HUES64 (cell line): Measurements from ENCODE around the gene NKPD1. TPM values are rescaled to one million over a fixed set of nuclear protein-coding genes. Genes with fewer than 3 reads are reported as not detected.

Experiments used
- H3K27ac ChIP-seq: 2 replicates; pipeline ENCODE4 v1.7.0; 2013; ENCODE audit warnings: low read depth, low read length, inconsistent platforms
- H3K27me3 ChIP-seq: 2 replicates; pipeline ENCODE4 v1.6.1; 2013; ENCODE audit warnings: mild to moderate bottlenecking, low read length; ENCODE audit not compliant: insufficient read depth
- H3K36me3 ChIP-seq: 2 replicates; pipeline ENCODE4 v1.6.1; 2013; ENCODE audit warnings: mild to moderate bottlenecking, low read length; ENCODE audit not compliant: insufficient read depth
- H3K4me1 ChIP-seq: 2 replicates; pipeline ENCODE4 v1.6.1; 2013; ENCODE audit warnings: mild to moderate bottlenecking, low read length, moderate library complexity; ENCODE audit not compliant: insufficient read depth
- H3K4me3 ChIP-seq: 2 replicates; pipeline ENCODE4 v1.5.1; 2013; ENCODE audit warnings: mild to moderate bottlenecking, low read length, moderate library complexity
- H3K9ac ChIP-seq: 2 replicates; pipeline ENCODE4 v1.6.1; 2013; ENCODE audit warnings: mild to moderate bottlenecking, low read depth, low read length
- H3K9me3 ChIP-seq: 2 replicates; pipeline ENCODE4 v1.6.1; 2013; ENCODE audit warnings: low read depth, low read length; ENCODE audit not compliant: insufficient read depth
- WGBS: fragments of 150-250, 120-280 bp; methylation state at CpG from one replicate; pipeline ENCODE4 v1.1.7; 2013; ENCODE audit warnings: missing lambda C conversion rate; 5-methylcytosine and 5-hydroxymethylcytosine counted together
- polyA plus RNA-seq, 2 experiments: library from polyadenylated mRNA; stranded (reverse); fragments of 50-300 nt; gene quantifications; one replicate each; pipeline ENCODE4 v1.2.3, GENCODE V29; 2013

NKPD1 gene, protein sequence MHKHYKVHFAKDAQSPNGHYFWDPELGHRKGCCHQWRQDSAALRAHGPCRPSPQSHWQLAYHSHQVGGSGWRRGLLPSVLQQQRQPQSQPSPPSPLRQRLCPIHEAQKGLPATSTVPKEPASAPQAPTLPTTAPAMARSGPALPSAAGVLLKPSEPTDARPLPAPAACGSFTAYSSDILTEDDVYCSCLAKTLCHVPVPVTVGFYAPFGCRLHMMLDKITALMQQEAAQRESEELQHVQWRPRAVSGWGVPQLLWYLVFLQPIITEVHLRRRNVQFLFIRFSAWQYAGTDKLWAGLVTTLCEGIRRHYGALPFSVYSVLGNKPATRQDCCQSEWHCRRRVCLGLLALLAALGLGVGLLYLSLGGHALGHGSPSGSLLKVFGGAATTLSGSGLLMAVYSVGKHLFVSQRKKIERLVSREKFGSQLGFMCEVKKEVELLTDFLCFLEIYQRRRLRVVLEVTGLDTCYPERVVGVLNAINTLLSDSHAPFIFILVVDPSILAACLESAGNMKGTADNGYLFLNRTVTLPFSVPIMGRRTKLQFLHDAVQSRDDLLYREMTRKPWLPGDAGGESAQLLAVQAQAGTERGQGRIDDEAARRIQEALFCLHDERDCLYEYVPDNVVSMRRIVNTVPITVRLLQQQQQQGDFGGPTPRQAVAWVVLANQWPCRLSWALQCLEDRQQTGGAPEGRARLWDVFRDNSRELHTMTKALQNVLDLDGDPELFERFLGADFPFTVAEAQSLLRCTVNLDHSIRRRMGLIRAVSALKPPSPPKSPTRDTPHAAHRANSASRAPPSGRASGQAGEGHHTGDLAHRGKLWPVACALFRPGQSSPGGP
- polyA plus RNA-seq (2013, experiment 1 of 2), result not detected
- polyA plus RNA-seq (2013, experiment 2 of 2), result 0.19 TPM

DNA sequence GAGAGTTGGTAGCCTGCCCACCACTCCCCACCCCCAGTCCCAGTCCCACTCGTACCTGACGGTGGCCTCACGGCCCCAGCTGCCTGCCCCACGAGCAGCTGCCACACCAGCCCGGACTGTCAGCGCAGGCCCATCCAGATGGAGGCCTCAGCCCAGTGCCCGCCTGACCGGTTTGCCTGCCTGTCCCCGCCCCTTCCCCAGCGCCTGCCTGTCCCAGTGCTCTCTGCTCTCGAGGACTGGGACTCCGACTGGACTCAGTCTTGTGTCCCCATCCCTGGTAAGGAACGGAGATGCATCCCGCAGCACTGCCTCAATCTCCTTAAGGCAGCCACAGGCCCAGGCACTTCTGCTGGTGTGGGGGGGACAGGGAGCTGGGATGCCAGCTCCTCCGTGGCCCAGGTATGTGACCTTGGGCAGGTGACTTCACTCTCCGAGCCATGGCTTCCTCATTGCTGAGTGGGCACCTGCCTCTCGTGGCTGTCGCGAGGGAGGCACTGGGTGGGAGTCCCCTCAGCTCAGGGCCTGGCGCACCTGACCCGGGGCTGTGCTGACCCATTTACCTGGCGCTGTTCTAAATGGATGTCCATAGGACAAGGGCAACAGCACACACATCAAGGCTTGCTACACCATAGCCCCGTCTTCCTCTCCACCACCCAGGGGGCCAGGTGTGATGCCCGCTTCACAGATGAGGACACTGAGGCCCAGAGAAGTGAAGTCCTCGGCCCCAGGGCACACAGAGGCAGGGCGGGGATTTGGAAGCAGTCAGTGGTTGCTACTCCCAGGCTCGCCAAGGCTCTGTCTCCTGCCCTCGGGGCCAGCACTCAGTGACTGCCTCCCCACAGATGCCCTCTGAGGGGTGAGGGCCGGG lies at the start of gene NKPD1:
Gene NKPD1, minus strand, starts transcription at position 113 of the 868 bp plus-strand sequence. CDS start 832 bp downstream, outside the sequence.
- H3K27me3 ChIP-seq, result no peaks in the 10 kb centered on the region; the same call in 1 of the 2 replicates
- 84% methylated on average over 29 of the region's 29 CpGs for WGBS
- H3K4me1 ChIP-seq, result no peaks in the 10 kb centered on the region
- no peak within 1 kb of the TSS for H3K27ac ChIP-seq
- no peaks in the 10 kb centered on the region for H3K36me3 ChIP-seq
- no peaks in the 10 kb centered on the region for H3K9me3 ChIP-seq
- H3K9ac ChIP-seq, result no peak within 1 kb of the TSS
- H3K4me3 ChIP-seq, result no peak within 1 kb of the TSS

DNA sequence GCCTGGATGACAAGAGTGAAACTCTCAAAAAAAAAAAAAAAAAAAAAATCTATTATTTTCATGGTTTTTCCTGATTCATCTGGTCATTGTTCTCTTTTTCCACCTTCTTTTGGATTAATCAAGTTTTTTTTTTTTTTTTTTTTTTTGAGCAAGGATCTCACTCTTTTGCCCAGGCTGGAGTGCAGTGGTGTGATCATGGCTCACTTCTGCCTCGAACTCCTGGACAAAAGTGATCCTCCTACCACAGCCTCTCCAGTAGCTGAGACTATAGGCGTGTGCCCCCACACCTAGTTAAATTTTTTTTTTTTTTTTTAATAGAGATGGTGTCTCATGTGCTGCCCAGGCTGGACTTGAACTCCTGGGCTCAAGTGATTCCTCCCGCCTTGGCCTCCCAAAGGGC lies 45.5 kb upstream of the NKPD1 start:
- Histone ChIP-seq H3K9me3 (no peaks in the 10 kb centered on the region), H3K27me3 (no peaks in the 10 kb centered on the region), H3K4me3 (no peak overlapping the region), H3K36me3 (no peaks in the 10 kb centered on the region), H3K4me1 (no peaks in the 10 kb centered on the region), H3K27ac (no peak overlapping the region), H3K9ac (no peak overlapping the region)
- 88% methylated on average over 2 of the region's 3 CpGs for WGBS

- H3K9ac ChIP-seq, result no peak overlapping the region
- 85% methylated on average over 12 of the region's 12 CpGs for WGBS
- no peaks in the 10 kb centered on the region for H3K36me3 ChIP-seq
- H3K4me1 ChIP-seq, result no peaks in the 10 kb centered on the region
- no peak overlapping the region for H3K27ac ChIP-seq
- H3K27me3 ChIP-seq, result no peaks in the 10 kb centered on the region
- H3K4me3 ChIP-seq, result no peak overlapping the region
- no peaks in the 10 kb centered on the region for H3K9me3 ChIP-seq
Observed at GRCh38 chr19:45205810-45206209, 45.0 kb upstream of the NKPD1 start.

DNA sequence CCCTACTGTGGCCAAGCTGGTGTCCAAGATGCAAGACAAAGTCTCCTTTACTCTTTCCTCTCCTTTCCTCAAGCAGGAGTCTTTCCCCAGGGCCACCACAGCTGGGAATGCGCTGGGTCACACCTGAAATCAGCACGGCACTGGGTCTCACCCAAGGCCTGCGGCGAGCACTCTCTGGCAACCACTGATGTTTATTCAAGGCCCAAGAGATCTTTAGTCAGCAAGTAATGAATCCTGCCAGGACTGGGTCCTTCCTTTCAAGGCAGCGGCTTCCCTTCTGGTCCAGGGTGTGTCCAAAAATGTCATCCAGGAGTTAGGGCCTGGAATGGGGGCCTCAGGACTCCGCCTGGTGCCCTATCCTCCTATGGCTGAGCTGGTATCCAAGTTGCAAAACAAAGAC lies 41.9 kb upstream of the NKPD1 start:
- Histone ChIP-seq H3K4me1 (no peaks in the 10 kb centered on the region), H3K27me3 (no peaks in the 10 kb centered on the region), H3K27ac (no peak overlapping the region), H3K9me3 (no peaks in the 10 kb centered on the region), H3K36me3 (no peaks in the 10 kb centered on the region), H3K9ac (no peak overlapping the region), H3K4me3 (no peak overlapping the region)
- 90% methylated on average over 6 of the region's 6 CpGs for WGBS

DNA sequence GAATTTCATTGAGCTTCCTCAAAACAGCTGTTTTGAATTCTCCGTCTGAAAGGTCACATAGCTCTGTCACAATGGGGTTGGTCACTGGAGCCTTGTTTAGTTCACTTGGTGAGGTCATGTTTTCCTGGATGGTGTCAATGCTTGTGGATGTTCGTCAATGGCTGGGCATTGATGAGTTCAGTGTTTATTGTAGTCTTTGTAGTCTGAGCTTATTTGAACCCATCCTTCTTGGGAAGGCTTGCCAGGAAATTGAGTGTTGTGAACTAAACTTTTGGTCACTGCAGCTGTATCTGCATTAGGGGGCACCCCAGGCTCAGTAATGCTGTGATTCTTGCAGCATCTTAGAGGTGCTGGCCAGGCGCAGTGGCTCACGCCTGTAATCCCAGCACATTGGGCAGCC lies 39.8 kb upstream of the NKPD1 start:
- H3K27ac ChIP-seq, result no peak overlapping the region
- no peak overlapping the region for H3K9ac ChIP-seq
- H3K9me3 ChIP-seq, result no peaks in the 10 kb centered on the region
- 72% methylated on average over 4 of the region's 4 CpGs for WGBS
- H3K36me3 ChIP-seq, result no peaks in the 10 kb centered on the region
- no peak overlapping the region for H3K4me3 ChIP-seq
- H3K27me3 ChIP-seq, result no peaks in the 10 kb centered on the region
- no peaks in the 10 kb centered on the region for H3K4me1 ChIP-seq

DNA sequence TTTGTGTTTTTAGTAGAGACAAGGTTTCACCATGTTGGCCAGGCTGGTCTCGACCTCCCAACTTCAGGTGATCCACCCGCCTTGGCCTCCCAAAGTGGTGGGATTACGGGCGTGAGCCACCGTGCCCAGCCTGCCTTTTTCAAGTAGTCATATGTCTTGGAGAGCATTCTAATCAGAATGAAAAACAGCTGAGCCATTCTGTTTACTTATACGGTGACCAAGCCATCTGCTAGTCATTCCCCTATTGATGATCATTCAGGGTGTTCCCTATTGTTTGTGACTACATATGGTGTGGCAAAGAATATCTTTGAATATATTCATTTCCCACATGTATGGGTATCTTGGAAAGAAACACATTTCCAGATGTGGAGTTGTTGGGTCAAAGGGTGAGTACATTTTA lies 35.0 kb upstream of the NKPD1 start:
- no peaks in the 10 kb centered on the region for H3K27me3 ChIP-seq
- no peak overlapping the region for H3K9ac ChIP-seq
- no peaks in the 10 kb centered on the region for H3K9me3 ChIP-seq
- WGBS, result 77% methylated on average over 6 of the region's 6 CpGs
- no peaks in the 10 kb centered on the region for H3K36me3 ChIP-seq
- no peak overlapping the region for H3K27ac ChIP-seq
- H3K4me1 ChIP-seq, result no peaks in the 10 kb centered on the region
- no peak overlapping the region for H3K4me3 ChIP-seq

- Histone ChIP-seq H3K36me3 (no peaks in the 10 kb centered on the region), H3K4me3 (no peak overlapping the region)
Observed at GRCh38 chr19:45191375-45191774, 30.6 kb upstream of the NKPD1 start.

GRCh38 chr19:45189971-45190370 lies 29.2 kb upstream of the NKPD1 start:
- Histone ChIP-seq H3K27me3 (no peaks in the 10 kb centered on the region), H3K36me3 (no peaks in the 10 kb centered on the region), H3K9ac (no peak overlapping the region), H3K4me3 (no peak overlapping the region), H3K4me1 (no peaks in the 10 kb centered on the region), H3K9me3 (no peaks in the 10 kb centered on the region), H3K27ac (no peak overlapping the region)
- 100% methylated on average over 1 of the region's 1 CpG for WGBS

More at GRCh38 chr19:45191375-45191774, 30.6 kb upstream of the NKPD1 start:
- Histone ChIP-seq H3K9ac (no peak overlapping the region), H3K27me3 (no peaks in the 10 kb centered on the region), H3K27ac (no peak overlapping the region), H3K4me1 (no peaks in the 10 kb centered on the region), H3K9me3 (no peaks in the 10 kb centered on the region)
- 90% methylated on average over 4 of the region's 4 CpGs for WGBS

- H3K27me3 ChIP-seq, result no peaks in the 10 kb centered on the region
- H3K4me1 ChIP-seq, result no peaks in the 10 kb centered on the region
- H3K9me3 ChIP-seq, result no peaks in the 10 kb centered on the region
- H3K4me3 ChIP-seq, result no peak overlapping the region
- H3K9ac ChIP-seq, result no peak overlapping the region
- 40% methylated on average over 11 of the region's 12 CpGs for WGBS
- no peak overlapping the region for H3K27ac ChIP-seq
- H3K36me3 ChIP-seq, result no peaks in the 10 kb centered on the region
Observed at GRCh38 chr19:45187421-45188100, 26.8 kb upstream of the NKPD1 start.

DNA sequence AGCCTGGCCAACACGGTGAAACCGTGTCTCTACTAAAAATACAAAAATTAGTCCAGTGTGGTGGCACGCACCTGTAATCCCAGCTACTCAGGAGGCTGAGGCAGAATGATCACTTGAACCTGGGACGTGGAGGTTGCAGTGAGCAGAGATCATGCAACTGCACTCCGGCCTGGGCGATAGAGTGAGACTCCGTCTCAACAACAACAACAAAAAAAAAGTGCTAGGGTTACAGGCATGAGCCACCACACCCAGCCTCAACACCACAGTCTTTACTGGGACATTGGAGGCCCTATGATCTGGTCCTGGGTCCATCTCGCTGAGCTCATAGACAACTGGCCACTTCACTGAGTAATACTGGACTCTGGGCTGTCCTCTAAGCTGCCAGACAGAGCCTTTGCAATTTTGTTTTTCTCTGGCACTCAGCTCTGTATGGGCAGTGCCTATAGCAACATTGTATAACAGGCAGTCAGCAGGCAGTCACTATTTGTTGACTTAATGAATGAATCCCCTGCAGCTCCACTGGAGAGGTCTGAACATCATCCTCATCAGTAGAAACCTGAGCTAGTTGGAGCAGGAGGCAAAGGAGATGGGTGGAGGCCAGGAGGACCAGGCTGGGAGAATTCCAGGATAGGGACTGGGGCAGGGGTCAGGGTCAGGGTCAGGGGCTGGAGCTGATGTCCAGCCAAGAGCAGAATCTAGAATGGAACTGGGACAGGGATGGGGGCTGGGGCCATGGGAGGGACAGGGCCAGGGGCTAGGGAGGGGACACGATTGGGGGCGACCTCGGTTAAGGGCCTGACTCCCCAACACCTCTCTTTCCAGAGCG lies 25.9 kb upstream of the NKPD1 start:
- no peak overlapping the region for H3K4me3 ChIP-seq
- 90% methylated on average over 12 of the region's 12 CpGs for WGBS

More for the DNA sequence above, 25.9 kb upstream of the NKPD1 start:
- no peaks in the 10 kb centered on the region for H3K36me3 ChIP-seq
- no peak overlapping the region for H3K27ac ChIP-seq
- no peak overlapping the region for H3K9ac ChIP-seq
- no peaks in the 10 kb centered on the region for H3K27me3 ChIP-seq
- no peaks in the 10 kb centered on the region for H3K4me1 ChIP-seq
- no peaks in the 10 kb centered on the region for H3K9me3 ChIP-seq
